H9 (cell line): ENCODE measurements around the gene PID1. TPM values are rescaled to one million over a fixed set of nuclear protein-coding genes. Genes with fewer than 3 reads are reported as not detected.

Experiments used
- DNase-seq: peaks from one replicate; pipeline ENCODE4 v3.0.0-alpha.2; 2017
- H2AFZ ChIP-seq: one replicate; pipeline ENCODE4 v1.6.1; 2013; ENCODE audit warnings: mild to moderate bottlenecking, low read length, control low read depth, moderate library complexity
- H2AK5ac ChIP-seq: 2 replicates; pipeline ENCODE4 v1.6.1; 2013; ENCODE audit warnings: low read length, control low read depth, mixed read lengths; ENCODE audit not compliant: insufficient read length
- H2BK120ac ChIP-seq: one replicate; pipeline ENCODE4 v1.6.1; 2013; ENCODE audit warnings: low read depth, mild to moderate bottlenecking, low read length, control low read depth, inconsistent platforms; ENCODE audit not compliant: poor library complexity, severe bottlenecking
- H2BK12ac ChIP-seq: 2 replicates; pipeline ENCODE4 v1.6.1; 2013; ENCODE audit warnings: low read length, control low read depth, mixed read lengths, low read depth; ENCODE audit not compliant: insufficient read length
- H2BK15ac ChIP-seq: 2 replicates; pipeline ENCODE4 v1.6.1; 2013; ENCODE audit warnings: low read depth, low read length, control low read depth
- H2BK20ac ChIP-seq: one replicate; pipeline ENCODE4 v1.6.1; 2013; ENCODE audit warnings: low read depth, mild to moderate bottlenecking, low read length, control low read depth, inconsistent platforms; ENCODE audit not compliant: poor library complexity, severe bottlenecking
- H2BK5ac ChIP-seq: 2 replicates; pipeline ENCODE4 v1.6.1; 2013; ENCODE audit warnings: low read length, control low read depth, mixed read lengths; ENCODE audit not compliant: insufficient read length
- H3K14ac ChIP-seq: 2 replicates; pipeline ENCODE4 v1.6.1; 2013; ENCODE audit warnings: low read length, control low read depth; ENCODE audit not compliant: insufficient read depth
- H3K18ac ChIP-seq: 2 replicates; pipeline ENCODE4 v1.6.1; 2013; ENCODE audit warnings: low read depth, mild to moderate bottlenecking, mixed read lengths, low read length, control low read depth; ENCODE audit not compliant: insufficient read length
- H3K23ac ChIP-seq: 2 replicates; pipeline ENCODE4 v1.6.1; 2013; ENCODE audit warnings: low read length, control low read depth, mixed read lengths, low read depth; ENCODE audit not compliant: insufficient read length
- H3K23me2 ChIP-seq: 2 replicates; pipeline ENCODE4 v1.6.1; 2013; ENCODE audit warnings: low read depth, mild to moderate bottlenecking, mixed read lengths, low read length, control low read depth; ENCODE audit not compliant: insufficient read length, poor library complexity, severe bottlenecking
- H3K27ac ChIP-seq: 2 replicates; pipeline ENCODE4 v1.5.1; 2013; ENCODE audit warnings: low read length, control low read depth, mixed read lengths, low read depth; ENCODE audit not compliant: insufficient read length
- H3K27me3 ChIP-seq: 2 replicates; pipeline ENCODE4 v1.6.1; 2013; ENCODE audit warnings: low read length, control low read depth, inconsistent platforms; ENCODE audit not compliant: insufficient read depth
- H3K4ac ChIP-seq: 2 replicates; pipeline ENCODE4 v1.6.1; 2013; ENCODE audit warnings: low read depth, mild to moderate bottlenecking, control low read depth, inconsistent platforms, low read length, moderate library complexity
- H3K4me1 ChIP-seq: 2 replicates; pipeline ENCODE4 v1.6.1; 2013; ENCODE audit warnings: low read length, control low read depth, inconsistent platforms; ENCODE audit not compliant: insufficient read depth
- H3K4me2 ChIP-seq: 2 replicates; pipeline ENCODE4 v1.6.1; 2013; ENCODE audit warnings: low read length, control low read depth, mixed read lengths; ENCODE audit not compliant: insufficient read length, insufficient read depth
- H3K56ac ChIP-seq: 2 replicates; pipeline ENCODE4 v1.6.1; 2013; ENCODE audit warnings: low read depth, mild to moderate bottlenecking, mixed read lengths, low read length, control low read depth; ENCODE audit not compliant: insufficient read length
- H3K79me1 ChIP-seq: 2 replicates; pipeline ENCODE4 v1.6.1; 2013; ENCODE audit warnings: low read depth, mild to moderate bottlenecking, moderate library complexity, low read length, control low read depth, inconsistent platforms; ENCODE audit not compliant: insufficient read depth, poor library complexity, severe bottlenecking
- H3K79me2 ChIP-seq: 2 replicates; pipeline ENCODE4 v1.6.1; 2013; ENCODE audit warnings: low read length, control low read depth, inconsistent platforms; ENCODE audit not compliant: insufficient read depth
- H3K9ac ChIP-seq: 2 replicates; pipeline ENCODE4 v1.6.1; 2013; ENCODE audit warnings: low read length, control low read depth, mixed read lengths; ENCODE audit not compliant: insufficient read length; ENCODE audit errors: extremely low read depth
- H3K9me3 ChIP-seq: one replicate; pipeline ENCODE4 v1.6.1; 2013; ENCODE audit warnings: low read depth, low read length, inconsistent platforms; ENCODE audit not compliant: control insufficient read depth
- H3T11ph ChIP-seq: one replicate; pipeline ENCODE4 v1.6.1; 2013; ENCODE audit warnings: mild to moderate bottlenecking, low read length, control low read depth, inconsistent platforms
- H4K20me1 ChIP-seq: one replicate; pipeline ENCODE4 v1.6.1; 2013; ENCODE audit not compliant: control insufficient read depth, insufficient read length, insufficient read depth
- H4K5ac ChIP-seq: 2 replicates; pipeline ENCODE4 v1.6.1; 2013; ENCODE audit warnings: low read depth, mild to moderate bottlenecking, mixed read lengths, low read length, control low read depth; ENCODE audit not compliant: insufficient read length
- H4K8ac ChIP-seq: replicated peaks from 2 replicates; pipeline ENCODE4 v1.6.1; 2013; ENCODE audit warnings: low read length, control low read depth, mixed read lengths, low read depth; ENCODE audit not compliant: insufficient read length
- H4K91ac ChIP-seq: 2 replicates; pipeline ENCODE4 v1.6.1; 2013; ENCODE audit warnings: low read depth, mild to moderate bottlenecking, moderate library complexity, mixed read lengths, low read length, control low read depth; ENCODE audit not compliant: insufficient read length
- H3K27ac Mint-ChIP-seq, 3 experiments: 2 replicates in 2 of 3; 3 replicates in 1 of 3; pipeline ENCODE4 v1.8.0; 2020 to 2021; ENCODE audit warnings: mixed read lengths in 3 of 3, mild to moderate bottlenecking in 1 of 3, moderate library complexity in 1 of 3
- H3K27me3 Mint-ChIP-seq: 2 replicates; pipeline ENCODE4 v1.8.0; 2021; ENCODE audit warnings: low read depth, mild to moderate bottlenecking, moderate library complexity, mixed read lengths
- H3K36me3 Mint-ChIP-seq, 3 experiments: 2 replicates in 2 of 3; 3 replicates in 1 of 3; pipeline ENCODE4 v1.8.0; 2020 to 2021; ENCODE audit warnings: low read depth in 3 of 3, mixed read lengths in 3 of 3; ENCODE audit not compliant: insufficient read depth in 1 of 3
- H3K4me1 Mint-ChIP-seq, 2 experiments: 2 replicates each; pipeline ENCODE4 v1.8.0; 2020; ENCODE audit warnings: mixed read lengths in 2 of 2
- H3K4me3 Mint-ChIP-seq, 2 experiments: 2 replicates in 1 of 2; 3 replicates in 1 of 2; pipeline ENCODE4 v1.8.0; 2020 to 2021; ENCODE audit warnings: mild to moderate bottlenecking in 2 of 2, mixed read lengths in 2 of 2, moderate library complexity in 1 of 2
- H3K9me3 Mint-ChIP-seq, 2 experiments: 2 replicates in 1 of 2; 3 replicates in 1 of 2; pipeline ENCODE4 v1.8.0; 2020; ENCODE audit warnings: mild to moderate bottlenecking in 2 of 2, mixed read lengths in 2 of 2, moderate library complexity in 1 of 2
- WGBS: extraction: QIAGEN DNeasy Blood & Tissue Kit; methylation state at CpG from one replicate; pipeline ENCODE4 v1.1.7; 2013; ENCODE audit warnings: missing lambda C conversion rate, low lambda C conversion rate, mixed read lengths; ENCODE audit not compliant: insufficient read length; ENCODE audit errors: extremely low coverage; 5-methylcytosine and 5-hydroxymethylcytosine counted together
- total RNA-seq: library from RNA; stranded (reverse); gene quantifications from 2 replicates; pipeline ENCODE4 v1.2.1, GENCODE V29; 2021
- TF ChIP-seq, protein P1 (sequence below): fragments of 200-600 bp; sonication (generic); conservative IDR thresholded peaks from 3 replicates; pipeline ENCODE4 v1.8.0; 2021; ENCODE audit warnings: antibody characterized with exemption, mild to moderate bottlenecking

PID1 gene
- total RNA-seq, 1 experiment from 2014 or later, result 1.4 TPM

GRCh38 chr2:229133155-229133772 lies 137.8 kb downstream of the PID1 start:
- Histone ChIP-seq H3K4me1 (no peaks in the 10 kb centered on the region), H3K9me3 (peaks cover 5% of the 10 kb centered on the region), H2AFZ (no peak overlapping the region), H3K79me2 (no peaks in the 10 kb centered on the region), H3K56ac (no peak overlapping the region), H3K4ac (no peak overlapping the region), H3K9ac (no peak overlapping the region), H4K20me1 (no peaks in the 10 kb centered on the region), H2BK12ac (no peak overlapping the region), H3K23ac (no peak overlapping the region), H2BK5ac (no peak overlapping the region), H4K91ac (no peak overlapping the region), H3K27me3 (no peaks in the 10 kb centered on the region), H4K5ac (no peak overlapping the region), H3K18ac (no peak overlapping the region), H3K14ac (no peak overlapping the region), H4K8ac (no peak overlapping the region), H2BK15ac (no peak overlapping the region), H3K23me2 (no peaks in the 10 kb centered on the region), H2AK5ac (no peak overlapping the region), H3K79me1 (no peaks in the 10 kb centered on the region), H3T11ph (no peak overlapping the region), H2BK20ac (no peak overlapping the region), H3K27ac (no peak overlapping the region), H3K4me2 (no peak overlapping the region), H2BK120ac (no peak overlapping the region)
- H3K27ac Mint-ChIP-seq, result no peak overlapping the region
- WGBS, result no CpG with 5 or more reads among the region's 5 CpGs
- TF ChIP-seq, protein P1, sequence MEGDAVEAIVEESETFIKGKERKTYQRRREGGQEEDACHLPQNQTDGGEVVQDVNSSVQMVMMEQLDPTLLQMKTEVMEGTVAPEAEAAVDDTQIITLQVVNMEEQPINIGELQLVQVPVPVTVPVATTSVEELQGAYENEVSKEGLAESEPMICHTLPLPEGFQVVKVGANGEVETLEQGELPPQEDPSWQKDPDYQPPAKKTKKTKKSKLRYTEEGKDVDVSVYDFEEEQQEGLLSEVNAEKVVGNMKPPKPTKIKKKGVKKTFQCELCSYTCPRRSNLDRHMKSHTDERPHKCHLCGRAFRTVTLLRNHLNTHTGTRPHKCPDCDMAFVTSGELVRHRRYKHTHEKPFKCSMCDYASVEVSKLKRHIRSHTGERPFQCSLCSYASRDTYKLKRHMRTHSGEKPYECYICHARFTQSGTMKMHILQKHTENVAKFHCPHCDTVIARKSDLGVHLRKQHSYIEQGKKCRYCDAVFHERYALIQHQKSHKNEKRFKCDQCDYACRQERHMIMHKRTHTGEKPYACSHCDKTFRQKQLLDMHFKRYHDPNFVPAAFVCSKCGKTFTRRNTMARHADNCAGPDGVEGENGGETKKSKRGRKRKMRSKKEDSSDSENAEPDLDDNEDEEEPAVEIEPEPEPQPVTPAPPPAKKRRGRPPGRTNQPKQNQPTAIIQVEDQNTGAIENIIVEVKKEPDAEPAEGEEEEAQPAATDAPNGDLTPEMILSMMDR, result peak; percentile 70
- H3K4me3 Mint-ChIP-seq, result no peak overlapping the region
- H3K36me3 Mint-ChIP-seq, result no peaks in the 10 kb centered on the region; a peak in 1 of 7 replicates
- no peaks in the 10 kb centered on the region for H3K27me3 Mint-ChIP-seq
- H3K4me1 Mint-ChIP-seq, result no peaks in the 10 kb centered on the region
- DNase-seq, result no peak
- peaks cover 0 to 3% of the 10 kb centered on the region in 2 experiments; a peak in 1 of 5 replicates for H3K9me3 Mint-ChIP-seq
